Small intestine (tissue), 7 donors: ENCODE measurements around the gene LAMA3. TPM values are rescaled to one million over a fixed set of nuclear protein-coding genes. Genes with fewer than 3 reads are reported as not detected.
A peak's percentile ranks its signal among the peaks of the same experiment; 100 is the strongest.

Experiments used
- DNase-seq, 2 donors: peaks; one replicate each; pipeline versions ENCODE4 v3.0.0 to v3.0.0-alpha.2; 2013
- FAIRE-seq: peaks from 2 replicates; lab custom pipeline; 2012; peaks lifted over from hg19 to GRCh38; lab: Jason Lieb, UNC
- H3K27ac ChIP-seq, 3 donors: one replicate each; pipeline ENCODE4 v1.5.1; 2013; ENCODE audit warnings: low read length in 2 of 3, mild to moderate bottlenecking in 2 of 3, control low read depth in 1 of 3, inconsistent platforms in 1 of 3, low read depth in 1 of 3, moderate library complexity in 1 of 3
- H3K27me3 ChIP-seq, 3 donors: one replicate each; pipeline ENCODE4 v1.6.1; 2013; ENCODE audit warnings: low read length in 3 of 3, inconsistent platforms in 1 of 3; ENCODE audit not compliant: control insufficient read depth in 3 of 3, insufficient read depth in 3 of 3
- H3K36me3 ChIP-seq, 3 donors: one replicate each; pipeline ENCODE4 v1.6.1; 2013; ENCODE audit warnings: low read length in 3 of 3, inconsistent platforms in 1 of 3, low read depth in 1 of 3, mild to moderate bottlenecking in 1 of 3, moderate library complexity in 1 of 3; ENCODE audit not compliant: control insufficient read depth in 3 of 3, insufficient read depth in 2 of 3
- H3K4me1 ChIP-seq, 3 donors: one replicate each; pipeline ENCODE4 v1.6.1; 2013; ENCODE audit warnings: low read length in 2 of 3, inconsistent platforms in 1 of 3, low read depth in 1 of 3, mild to moderate bottlenecking in 1 of 3, moderate library complexity in 1 of 3; ENCODE audit not compliant: control insufficient read depth in 3 of 3, insufficient read depth in 2 of 3
- H3K4me3 ChIP-seq, 3 donors: one replicate each; pipeline ENCODE4 v1.5.1; 2013; ENCODE audit warnings: low read length in 3 of 3, control low read depth in 1 of 3, inconsistent platforms in 1 of 3, low read depth in 1 of 3, mild to moderate bottlenecking in 1 of 3, moderate library complexity in 1 of 3
- H3K9me3 ChIP-seq, 2 donors: one replicate each; pipeline ENCODE4 v1.6.1; 2013; ENCODE audit warnings: low read depth in 1 of 2, low read length in 1 of 2; ENCODE audit not compliant: control insufficient read depth in 2 of 2, insufficient read depth in 1 of 2
- WGBS, 3 donors: extraction: QIAGEN DNeasy Blood & Tissue Kit; methylation state at CpG; one replicate each; pipeline ENCODE4 v1.1.7; 2013; 5-methylcytosine and 5-hydroxymethylcytosine counted together
- polyA plus RNA-seq, 4 donors: library from polyadenylated mRNA; stranded (reverse) in 3 of 4; unstranded in 1 of 4; fragments of 200-250 nt in 3 of 4; fragments of 120-200 nt in 1 of 4; gene quantifications; one replicate each; pipeline versions ENCODE4 v1.2.1 to v1.2.3, GENCODE V29; 2013
- donor health status: healthy with polysubstance abuse.
- donor health status: control.
- donor health status: control.
- donor health status: Bipolar disorder and iron deficiency.
- donor health status: healthy.

Gene LAMA3
- polyA plus RNA-seq, 4 donors, result 9.7 to 67.4 (median 22.0) TPM

DNA sequence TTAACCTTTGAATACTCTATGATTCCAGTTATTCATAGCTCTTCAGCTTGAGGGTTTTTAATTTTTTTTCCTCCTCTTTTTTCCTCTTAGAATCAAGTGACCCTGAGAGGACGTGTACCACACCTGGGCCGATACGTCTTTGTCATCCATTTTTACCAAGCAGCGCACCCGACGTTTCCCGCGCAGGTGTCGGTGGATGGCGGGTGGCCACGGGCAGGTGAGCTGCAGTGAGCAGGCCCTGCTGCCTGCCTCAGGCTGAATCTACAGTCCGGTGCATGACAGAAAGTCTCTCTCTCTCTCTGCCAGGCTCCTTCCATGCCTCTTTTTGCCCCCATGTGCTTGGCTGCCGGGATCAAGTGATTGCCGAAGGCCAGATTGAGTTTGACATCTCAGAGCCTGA is 153.1 kb downstream of the LAMA3 start:
- no peak overlapping the region for H3K27ac ChIP-seq
- DNase-seq, result no peak
- no peak for FAIRE-seq
- no peaks in the 10 kb centered on the region for H3K9me3 ChIP-seq
- H3K27me3 ChIP-seq, result no peaks in the 10 kb centered on the region
- H3K36me3 ChIP-seq, result peaks cover 0 to 3% (median 0%) of the 10 kb centered on the region in 3 donors
- peaks cover 0 to 8% (median 0%) of the 10 kb centered on the region in 3 donors for H3K4me1 ChIP-seq
- no peak overlapping the region for H3K4me3 ChIP-seq
- 94 to 96% (median 95%) methylated on average over 14 of the region's 14 CpGs for WGBS, 3 donors

DNA sequence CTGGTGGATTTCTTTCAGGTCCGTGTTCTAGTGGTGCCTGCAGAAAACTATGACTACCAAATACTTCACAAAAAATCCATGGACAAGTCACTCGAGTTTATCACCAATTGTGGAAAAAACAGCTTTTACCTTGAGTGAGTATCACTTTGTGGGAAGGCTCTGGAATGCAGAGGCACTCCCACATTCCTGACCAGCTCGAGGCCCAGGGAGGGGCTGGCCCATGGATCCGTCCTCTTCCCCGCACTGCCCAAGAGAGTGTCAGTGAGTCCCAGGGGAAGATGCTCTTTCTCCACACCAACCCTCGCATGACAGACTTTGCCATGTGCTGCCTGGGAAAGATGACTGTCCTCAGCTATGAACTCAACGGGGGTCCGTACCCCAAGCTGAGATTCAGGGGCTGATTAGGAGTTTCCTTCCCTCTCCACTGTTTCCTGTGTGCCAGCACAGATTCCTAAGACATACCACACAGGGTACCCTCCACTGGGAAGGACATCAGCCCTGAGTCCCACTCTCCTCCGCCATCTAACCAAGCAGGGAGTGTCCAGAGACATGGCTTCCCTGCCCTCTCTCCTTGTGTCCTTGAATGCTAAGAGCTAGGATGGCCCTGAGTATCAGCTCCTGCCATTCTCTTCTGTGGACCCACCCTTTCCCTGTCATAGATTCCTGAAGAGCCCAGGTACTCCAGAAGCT is 155.9 kb downstream of the LAMA3 start:
- DNase-seq (peak in 1 of 2 donors; percentile 59), FAIRE-seq (no peak)
- Histone ChIP-seq H3K27me3 (no peaks in the 10 kb centered on the region), H3K9me3 (no peaks in the 10 kb centered on the region), H3K4me3 (no peak overlapping the region), H3K36me3 (peaks cover 0 to 7% (median 0%) of the 10 kb centered on the region in 3 donors), H3K4me1 (peaks cover 0 to 27% (median 3%) of the 10 kb centered on the region in 3 donors), H3K27ac (no peak overlapping the region)
- 72 to 82% (median 74%) methylated on average over 9 of the region's 9 CpGs for WGBS, 3 donors

DNA sequence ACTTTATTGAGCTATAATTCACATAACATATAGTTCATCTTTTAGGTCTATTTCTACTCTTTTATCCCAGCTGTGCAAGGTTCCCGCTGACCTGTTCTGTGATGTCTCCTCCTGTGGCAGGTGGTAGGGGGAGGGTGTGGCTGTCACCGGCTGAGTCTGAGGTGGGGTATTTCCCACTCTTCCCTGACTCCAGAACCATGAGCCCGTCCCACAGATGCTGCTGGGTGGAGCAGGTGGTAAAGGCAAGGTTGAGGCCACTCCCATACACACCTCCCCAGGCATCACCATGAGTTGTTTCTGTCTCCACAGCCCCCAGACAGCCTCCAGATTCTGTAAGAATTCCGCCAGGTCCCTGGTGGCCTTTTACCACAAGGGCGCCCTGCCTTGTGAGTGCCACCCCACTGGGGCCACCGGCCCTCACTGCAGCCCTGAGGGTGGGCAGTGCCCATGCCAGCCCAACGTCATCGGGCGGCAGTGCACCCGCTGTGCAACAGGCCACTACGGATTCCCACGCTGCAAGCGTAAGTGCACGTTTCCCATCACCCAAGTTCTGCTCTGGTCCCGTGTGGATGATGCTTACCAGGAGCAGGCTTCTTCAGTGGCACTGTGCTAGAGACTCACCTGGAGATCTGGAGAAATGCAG is 156.9 kb downstream of the LAMA3 start:
- Histone ChIP-seq H3K27me3 (no peaks in the 10 kb centered on the region), H3K9me3 (no peaks in the 10 kb centered on the region), H3K36me3 (peaks cover 0 to 7% (median 0%) of the 10 kb centered on the region in 3 donors), H3K27ac (no peak overlapping the region), H3K4me3 (no peak overlapping the region), H3K4me1 (peaks cover 0 to 30% (median 3%) of the 10 kb centered on the region in 3 donors)
- DNase-seq (peak in 1 of 2 donors; percentile 11), FAIRE-seq (no peak)
- WGBS, 3 donors, result 91 to 92% (median 92%) methylated on average over 15 of the region's 15 CpGs

- FAIRE-seq, result no peak
- no peaks in the 10 kb centered on the region for H3K9me3 ChIP-seq
- H3K27me3 ChIP-seq, result no peaks in the 10 kb centered on the region
- no peak for DNase-seq
- peaks cover 0 to 6% (median 0%) of the 10 kb centered on the region in 3 donors for H3K36me3 ChIP-seq
- H3K27ac ChIP-seq, result no peak overlapping the region
- no peak overlapping the region for H3K4me3 ChIP-seq
- 93 to 94% (median 93%) methylated on average over 19 of the region's 19 CpGs for WGBS, 3 donors
- H3K4me1 ChIP-seq, result peaks cover 0 to 30% (median 3%) of the 10 kb centered on the region in 3 donors
Measured at GRCh38 chr18:23847321-23847986, 158.2 kb downstream of the LAMA3 start.

DNA sequence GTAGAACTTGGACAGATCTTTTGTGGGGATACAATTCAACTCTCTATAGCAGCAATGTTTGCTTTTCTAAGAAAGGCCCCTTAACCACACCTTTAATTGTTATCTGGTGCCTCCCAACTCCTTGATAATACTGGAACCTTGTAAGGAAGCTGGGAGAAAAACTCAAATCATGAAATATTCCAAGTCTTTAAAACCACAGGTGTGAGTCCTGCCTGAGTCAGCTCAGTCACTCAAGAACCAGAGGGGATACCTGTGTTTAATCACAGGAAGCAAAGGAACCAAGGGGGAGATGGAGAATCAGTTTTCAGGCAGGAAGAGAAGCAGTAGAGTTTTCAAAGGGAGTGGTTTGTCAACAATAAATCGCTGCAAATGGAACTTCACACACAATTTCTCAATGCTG is 159.9 kb downstream of the LAMA3 start:
- no peak for FAIRE-seq
- 14 to 40% (median 16%) methylated on average over 1 of the region's 1 CpG for WGBS, 3 donors
- H3K36me3 ChIP-seq, result peaks cover 0 to 4% (median 0%) of the 10 kb centered on the region in 3 donors
- no peaks in the 10 kb centered on the region for H3K27me3 ChIP-seq
- H3K4me3 ChIP-seq, result no peak overlapping the region
- H3K4me1 ChIP-seq, result peaks cover 0 to 30% (median 3%) of the 10 kb centered on the region in 3 donors
- H3K27ac ChIP-seq, result peak overlapping the region in 1 of 3 donors; percentile 18
- DNase-seq, result peak; percentile 7 to 61
- no peaks in the 10 kb centered on the region for H3K9me3 ChIP-seq

DNA sequence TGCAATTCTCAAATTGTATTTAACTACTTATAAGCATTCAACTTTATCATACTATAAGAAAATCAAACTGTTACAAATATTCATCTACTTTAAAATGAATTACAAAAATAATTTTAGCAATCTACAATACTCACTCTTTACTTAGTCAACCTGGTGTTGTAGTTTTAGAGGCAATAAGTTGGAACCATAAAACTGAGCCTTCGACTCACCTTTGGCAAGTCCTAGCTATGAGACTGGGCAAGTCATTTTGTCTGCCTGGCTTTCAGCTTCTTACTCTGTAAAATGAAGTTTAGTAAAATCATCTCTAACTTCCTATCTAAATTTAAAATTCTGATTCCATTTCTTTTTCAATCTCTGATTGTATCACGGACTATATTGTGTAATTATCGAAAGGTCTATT is 161.0 kb downstream of the LAMA3 start:
- Histone ChIP-seq H3K27me3 (no peaks in the 10 kb centered on the region), H3K4me1 (peaks cover 0 to 30% (median 3%) of the 10 kb centered on the region in 3 donors), H3K9me3 (no peaks in the 10 kb centered on the region), H3K36me3 (peaks cover 0 to 4% (median 0%) of the 10 kb centered on the region in 3 donors), H3K27ac (no peak overlapping the region), H3K4me3 (no peak overlapping the region)
- FAIRE-seq (no peak), DNase-seq (no peak)
- 83 to 88% (median 88%) methylated on average over 3 of the region's 3 CpGs for WGBS, 3 donors

DNA sequence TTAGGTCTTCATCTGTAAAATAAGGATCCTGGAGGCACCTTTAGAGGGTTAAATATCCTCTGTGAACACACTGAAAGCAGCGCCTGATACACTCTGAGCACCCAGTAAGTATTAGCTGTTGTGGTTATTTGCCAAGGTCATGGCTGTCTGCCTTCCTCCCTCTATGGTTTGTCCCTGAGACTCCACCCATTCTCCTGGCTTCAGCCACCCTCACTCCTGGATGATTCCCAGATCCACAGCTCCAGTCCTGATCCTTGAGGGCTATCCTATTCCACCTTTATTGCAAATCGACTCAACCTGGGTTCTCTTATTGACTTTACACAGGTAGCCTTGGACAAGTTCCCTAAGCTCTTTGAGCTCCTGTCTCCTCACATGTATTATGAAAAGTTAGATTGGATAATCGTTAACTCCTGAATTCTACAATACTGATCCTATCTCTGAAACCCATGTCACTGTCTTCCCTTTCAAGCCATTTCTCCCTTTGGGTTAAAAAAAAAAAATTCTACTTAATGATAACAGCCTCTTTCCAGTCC is 162.3 kb downstream of the LAMA3 start:
- 83 to 87% (median 83%) methylated on average over 3 of the region's 3 CpGs for WGBS, 3 donors
- FAIRE-seq, result no peak
- no peak for DNase-seq
- H3K9me3 ChIP-seq, result no peaks in the 10 kb centered on the region
- H3K36me3 ChIP-seq, result peaks cover 0 to 4% (median 0%) of the 10 kb centered on the region in 3 donors
- H3K4me3 ChIP-seq, result no peak overlapping the region
- H3K4me1 ChIP-seq, result peaks cover 0 to 34% (median 3%) of the 10 kb centered on the region in 3 donors
- no peaks in the 10 kb centered on the region for H3K27me3 ChIP-seq
- no peak overlapping the region for H3K27ac ChIP-seq
